ENCODE results near the gene ZNF491.
"Not testable (repeated sequence)": the region's sequence is repeated elsewhere in the genome, so short reads cannot be mapped to it uniquely, and the experiment has no call there.

ZNF491 gene

GRCh38 chr19:11828957-11829876 is 30.9 kb downstream of the ZNF491 start:
- H3K36me3 Mint-ChIP-seq (ENCODE audit: low read depth): peaks cover 78% of the 10 kb centered on the region
- peaks cover 80% of the 10 kb centered on the region for H3K9me3 Mint-ChIP-seq
- not testable (repeated sequence) for H3K4me1 Mint-ChIP-seq (ENCODE audit: low read depth); H3K4me3 Mint-ChIP-seq; H3K27me3 Mint-ChIP-seq (ENCODE audit: low read depth); H3K27ac Mint-ChIP-seq; DNase-seq (ENCODE audit: low spot score)

- Mint-ChIP-seq H3K9me3 (peaks cover 79% of the 10 kb centered on the region), H3K27me3 (ENCODE audit: low read depth) (no peaks in the 10 kb centered on the region), H3K4me1 (ENCODE audit: low read depth) (no peaks in the 10 kb centered on the region), H3K4me3 (no peak overlapping the region), H3K27ac (no peak overlapping the region), H3K36me3 (ENCODE audit: low read depth) (peaks cover 60% of the 10 kb centered on the region)
- no peak for DNase-seq (ENCODE audit: low spot score)
Observed at GRCh38 chr19:11832253-11832912, 34.1 kb downstream of the ZNF491 start.

- H3K27me3 Mint-ChIP-seq (ENCODE audit: low read depth): no peaks in the 10 kb centered on the region
- peaks cover 50% of the 10 kb centered on the region for H3K36me3 Mint-ChIP-seq (ENCODE audit: low read depth)
- H3K9me3 Mint-ChIP-seq: peaks cover 71% of the 10 kb centered on the region
- no peak for DNase-seq (ENCODE audit: low spot score)
- no peak overlapping the region for H3K4me3 Mint-ChIP-seq
- H3K4me1 Mint-ChIP-seq (ENCODE audit: low read depth): no peaks in the 10 kb centered on the region
- no peak overlapping the region for H3K27ac Mint-ChIP-seq
Observed at GRCh38 chr19:11833541-11833940, 35.2 kb downstream of the ZNF491 start.

- H3K27ac Mint-ChIP-seq: not testable (repeated sequence)
Observed at GRCh38 chr19:11835626-11836066, 37.3 kb downstream of the ZNF491 start.

GRCh38 chr19:11843722-11844121 is 45.4 kb downstream of the ZNF491 start:
- H3K4me1 Mint-ChIP-seq (ENCODE audit: low read depth): peaks cover 6% of the 10 kb centered on the region
- no peaks in the 10 kb centered on the region for H3K27me3 Mint-ChIP-seq (ENCODE audit: low read depth)
- no peak overlapping the region for H3K27ac Mint-ChIP-seq
- H3K9me3 Mint-ChIP-seq: peaks cover 39% of the 10 kb centered on the region
- no peak overlapping the region for H3K4me3 Mint-ChIP-seq
- peaks cover 5% of the 10 kb centered on the region for H3K36me3 Mint-ChIP-seq (ENCODE audit: low read depth)
- DNase-seq (ENCODE audit: low spot score): no peak

More at GRCh38 chr19:11835626-11836066, 37.3 kb downstream of the ZNF491 start:
- Mint-ChIP-seq H3K36me3 (ENCODE audit: low read depth) (peaks cover 30% of the 10 kb centered on the region), H3K9me3 (peaks cover 65% of the 10 kb centered on the region)
- not testable (repeated sequence) for H3K4me3 Mint-ChIP-seq; DNase-seq (ENCODE audit: low spot score); H3K27me3 Mint-ChIP-seq (ENCODE audit: low read depth); H3K4me1 Mint-ChIP-seq (ENCODE audit: low read depth)

GRCh38 chr19:11847615-11848014 is 49.3 kb downstream of the ZNF491 start:
- Mint-ChIP-seq H3K9me3 (peaks cover 40% of the 10 kb centered on the region), H3K4me3 (peak overlapping the region; percentile 15), H3K4me1 (ENCODE audit: low read depth) (peaks cover 12% of the 10 kb centered on the region), H3K36me3 (ENCODE audit: low read depth) (peaks cover 28% of the 10 kb centered on the region)
- H3K27ac Mint-ChIP-seq; H3K27me3 Mint-ChIP-seq (ENCODE audit: low read depth); DNase-seq (ENCODE audit: low spot score): not testable (repeated sequence)

- peak overlapping the region; percentile 89 for H3K4me3 Mint-ChIP-seq
- H3K4me1 Mint-ChIP-seq (ENCODE audit: low read depth): peaks cover 12% of the 10 kb centered on the region
- peaks cover 36% of the 10 kb centered on the region for H3K9me3 Mint-ChIP-seq
- H3K36me3 Mint-ChIP-seq (ENCODE audit: low read depth): peaks cover 30% of the 10 kb centered on the region
- peak overlapping the region; percentile 84 for H3K27ac Mint-ChIP-seq
- no peak for DNase-seq (ENCODE audit: low spot score)
- H3K27me3 Mint-ChIP-seq (ENCODE audit: low read depth): no peaks in the 10 kb centered on the region
Observed at GRCh38 chr19:11848200-11848593, 49.9 kb downstream of the ZNF491 start.

GRCh38 chr19:11848594-11849469 is 50.5 kb downstream of the ZNF491 start, which contains the start of gene ZNF439:
Gene ZNF439 (plus strand): TSS chr19:11848726. CDS start chr19:11848868, 142 bp downstream.
- peaks cover 30% of the 10 kb centered on the region for H3K36me3 Mint-ChIP-seq (ENCODE audit: low read depth)
- peak within 1 kb of the TSS; percentile 89 for H3K4me3 Mint-ChIP-seq
- H3K27ac Mint-ChIP-seq: peak within 1 kb of the TSS; percentile 84
- DNase-seq (ENCODE audit: low spot score): peak; percentile 83
- H3K9me3 Mint-ChIP-seq: peaks cover 31% of the 10 kb centered on the region
- H3K27me3 Mint-ChIP-seq (ENCODE audit: low read depth): no peaks in the 10 kb centered on the region
- H3K4me1 Mint-ChIP-seq (ENCODE audit: low read depth): peaks cover 12% of the 10 kb centered on the region

GRCh38 chr19:11850289-11850688 is 52.0 kb downstream of the ZNF491 start:
- H3K9me3 Mint-ChIP-seq: peaks cover 34% of the 10 kb centered on the region
- not testable (repeated sequence) for H3K4me3 Mint-ChIP-seq; DNase-seq (ENCODE audit: low spot score); H3K27ac Mint-ChIP-seq; H3K27me3 Mint-ChIP-seq (ENCODE audit: low read depth)
- peaks cover 40% of the 10 kb centered on the region for H3K36me3 Mint-ChIP-seq (ENCODE audit: low read depth)
- H3K4me1 Mint-ChIP-seq (ENCODE audit: low read depth): peaks cover 12% of the 10 kb centered on the region

- peaks cover 50% of the 10 kb centered on the region for H3K36me3 Mint-ChIP-seq (ENCODE audit: low read depth)
- H3K27me3 Mint-ChIP-seq (ENCODE audit: low read depth): no peaks in the 10 kb centered on the region
- H3K9me3 Mint-ChIP-seq: peaks cover 54% of the 10 kb centered on the region
- no peak overlapping the region for H3K4me3 Mint-ChIP-seq
- H3K27ac Mint-ChIP-seq: no peak overlapping the region
- H3K4me1 Mint-ChIP-seq (ENCODE audit: low read depth): peaks cover 9% of the 10 kb centered on the region
- DNase-seq (ENCODE audit: low spot score): no peak
Observed at GRCh38 chr19:11853358-11853757, 55.0 kb downstream of the ZNF491 start.

- H3K4me1 Mint-ChIP-seq (ENCODE audit: low read depth): no peaks in the 10 kb centered on the region
- DNase-seq (ENCODE audit: low spot score): no peak
- no peaks in the 10 kb centered on the region for H3K27me3 Mint-ChIP-seq (ENCODE audit: low read depth)
- peaks cover 74% of the 10 kb centered on the region for H3K9me3 Mint-ChIP-seq
- H3K4me3 Mint-ChIP-seq: no peak overlapping the region
- peaks cover 31% of the 10 kb centered on the region for H3K36me3 Mint-ChIP-seq (ENCODE audit: low read depth)
- no peak overlapping the region for H3K27ac Mint-ChIP-seq
Observed at GRCh38 chr19:11856596-11857250, 58.4 kb downstream of the ZNF491 start.

Measured in T-helper 2 cell treated with Interferon-gamma antibody and Interleukin-4, amounts not matched to agents 5 μg/mL and 100 μg/mL, for 36 hours (primary cell).